HepG2 (cell line): ENCODE data around the gene TBC1D20. TPM values are rescaled to one million over a fixed set of nuclear protein-coding genes. Genes with fewer than 3 reads are reported as not detected.

ENCODE experiments used
- ATAD3A ChIP-seq: sonication (generic); formaldehyde crosslinking; IDR thresholded peaks from 2 replicates; pipeline ENCODE4 v1.4.0; 2020; ENCODE audit warnings: missing genetic modification reagents
- ATF7 ChIP-seq, 2 experiments: fragments of 450-650 bp in 1 of 2; sonication (generic) in 1 of 2; formaldehyde crosslinking in 1 of 2; IDR thresholded peaks; 2 replicates each; pipeline versions ENCODE4 v1.4.0 to v1.6.1; 2016 to 2020; ENCODE audit warnings: antibody characterized with exemption in 1 of 2, mild to moderate bottlenecking in 1 of 2, missing genetic modification reagents in 1 of 2
- BCLAF1 ChIP-seq: fragments of 450-650 bp; IDR thresholded peaks from 2 replicates; pipeline ENCODE4 v1.6.1; 2017; ENCODE audit warnings: mild to moderate bottlenecking
- FOXC1 ChIP-seq: sonication (generic); formaldehyde crosslinking; IDR thresholded peaks from 2 replicates; pipeline ENCODE4 v1.8.0; 2022; ENCODE audit warnings: mild to moderate bottlenecking, missing genetic modification reagents, borderline replicate concordance
- HMG20B ChIP-seq: conservative IDR thresholded peaks from 2 replicates; pipeline ENCODE4 v1.6.1; 2016; ENCODE audit warnings: missing genetic modification reagents, missing compliant biosample characterization
- LRRFIP1 ChIP-seq: sonication (generic); formaldehyde crosslinking; conservative IDR thresholded peaks from 2 replicates; pipeline ENCODE4 v1.4.0; 2020; ENCODE audit warnings: missing genetic modification reagents
- MED8 ChIP-seq: sonication (generic); formaldehyde crosslinking; IDR thresholded peaks from 2 replicates; pipeline ENCODE4 v1.8.1; 2023; ENCODE audit warnings: mild to moderate bottlenecking, missing genetic modification reagents; ENCODE audit not compliant: insufficient replicate concordance
- PAX8 ChIP-seq: sonication (generic); formaldehyde crosslinking; IDR thresholded peaks from 2 replicates; pipeline ENCODE4 v1.8.0; 2022; ENCODE audit warnings: mild to moderate bottlenecking, missing genetic modification reagents, borderline replicate concordance
- SMAD9 ChIP-seq: sonication (generic); formaldehyde crosslinking; IDR thresholded peaks from 2 replicates; pipeline ENCODE4 v1.5.1; 2020; ENCODE audit warnings: mild to moderate bottlenecking, missing genetic modification reagents
- THYN1 ChIP-seq: sonication (generic); formaldehyde crosslinking; IDR thresholded peaks from 2 replicates; pipeline ENCODE4 v1.8.1; 2023; ENCODE audit warnings: low read depth, mild to moderate bottlenecking, moderate library complexity, missing genetic modification reagents, borderline replicate concordance
- ZNF12 ChIP-seq: sonication (generic); formaldehyde crosslinking; IDR thresholded peaks from 2 replicates; pipeline ENCODE4 v1.5.0; 2020; ENCODE audit warnings: missing genetic modification reagents
- ZNF256 ChIP-seq: sonication (generic); formaldehyde crosslinking; conservative IDR thresholded peaks from 2 replicates; pipeline ENCODE4 v1.4.0; 2020; ENCODE audit warnings: missing genetic modification reagents
- ZNF317 ChIP-seq: sonication (generic); formaldehyde crosslinking; IDR thresholded peaks from 2 replicates; pipeline ENCODE4 v1.5.0; 2020; ENCODE audit warnings: mild to moderate bottlenecking, missing genetic modification reagents
- ZNF614 ChIP-seq: IDR thresholded peaks from 2 replicates; pipeline ENCODE4 v1.6.1; 2018; ENCODE audit warnings: missing biosample characterization, missing genetic modification reagents, inconsistent platforms, borderline replicate concordance
- ZNF644 ChIP-seq: IDR thresholded peaks from 2 replicates; pipeline ENCODE4 v1.6.1; 2016; ENCODE audit warnings: low read depth
- ZNF737 ChIP-seq: sonication (generic); formaldehyde crosslinking; IDR thresholded peaks from 2 replicates; pipeline ENCODE4 v1.5.0; 2020; ENCODE audit warnings: missing genetic modification reagents, mild to moderate bottlenecking, borderline replicate concordance
- polyA plus RNA-seq, 8 experiments: library from polyadenylated mRNA; depleted of rRNA in 3 of 8; stranded (reverse) in 7 of 8; unstranded in 1 of 8; fragments of >200 nt; fragmentation: Illumina TruSeq in 4 of 8; extraction: Trizol in 4 of 8; gene quantifications; 2 replicates each; pipeline versions ENCODE4 v1.2.1 to v1.2.3, GENCODE V29; 2011 to 2016; ENCODE audit warnings: low read depth in 4 of 8, missing spikeins in 1 of 8, mixed read lengths in 1 of 8; ENCODE audit not compliant: insufficient read depth in 1 of 8
- total RNA-seq, 5 experiments: library from RNA; depleted of rRNA; stranded (reverse); fragments of >200 nt; fragmentation: Illumina TruSeq; extraction: Trizol; gene quantifications; 2 replicates each; pipeline ENCODE4 v1.2.3, GENCODE V29; 2016; ENCODE audit warnings: low read depth in 1 of 5
- TF ChIP-seq, protein P1 (sequence below): sonication (generic); formaldehyde crosslinking; IDR thresholded peaks from 2 replicates; pipeline ENCODE4 v1.4.0; 2020; ENCODE audit warnings: mild to moderate bottlenecking, missing genetic modification reagents
- TF ChIP-seq, protein P2 (sequence below): IDR thresholded peaks from 2 replicates; pipeline ENCODE4 v1.6.1; 2016; ENCODE audit warnings: mild to moderate bottlenecking, missing biosample characterization, missing genetic modification reagents
- TF ChIP-seq, protein P3 (sequence below): sonication (generic); formaldehyde crosslinking; IDR thresholded peaks from 2 replicates; pipeline ENCODE4 v1.5.0; 2020; ENCODE audit warnings: missing genetic modification reagents, mild to moderate bottlenecking, borderline replicate concordance
- TF ChIP-seq, protein P4 (sequence below): sonication (generic); formaldehyde crosslinking; IDR thresholded peaks from 2 replicates; pipeline ENCODE4 v1.5.0; 2020; ENCODE audit warnings: missing genetic modification reagents

The TBC1D20 gene
- total and polyA plus RNA-seq, 2 of the 13 experiments (the other 11 are each of a cell fraction or from before 2014, with no cell fraction given), result 36.6 to 47.1 TPM

DNA sequence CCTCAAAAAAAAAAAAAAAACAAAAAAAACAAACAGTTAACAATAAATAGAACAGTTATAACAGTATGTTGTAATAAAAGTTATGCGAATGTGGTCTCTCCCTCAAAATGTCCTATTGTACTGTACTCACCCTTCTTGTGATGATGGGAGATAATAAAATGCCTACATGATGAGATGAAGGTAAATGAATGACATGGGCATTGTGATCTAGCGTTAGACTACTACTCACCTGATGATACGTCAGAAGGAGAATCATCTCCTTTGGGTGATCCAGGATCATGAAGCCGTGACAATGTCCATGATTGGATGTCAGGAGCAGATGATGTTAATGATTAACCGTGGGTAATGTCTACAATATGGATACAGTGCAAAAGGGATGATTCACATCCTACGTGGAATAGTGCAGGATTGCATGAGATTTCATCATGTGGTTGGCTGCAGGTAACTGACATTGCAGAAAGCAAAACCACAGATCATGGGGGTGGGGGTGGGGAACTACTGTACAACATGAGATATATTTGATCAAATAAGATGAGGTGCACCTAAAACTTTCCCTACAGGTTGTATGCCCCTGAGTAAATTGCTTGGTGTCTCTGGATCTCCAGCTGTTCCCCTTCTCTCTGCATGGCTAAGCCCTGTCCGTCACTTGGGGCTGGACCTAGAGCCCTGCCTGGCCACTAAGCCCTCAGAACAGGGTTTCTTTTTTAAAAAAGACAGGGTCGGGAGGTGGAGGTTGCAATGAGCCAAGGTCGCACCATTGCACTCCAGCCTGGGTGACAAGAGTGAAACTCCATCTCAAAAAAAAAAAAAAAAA is 60.4 kb downstream of the TBC1D20 start (continued):
- TF ChIP-seq, protein P1, sequence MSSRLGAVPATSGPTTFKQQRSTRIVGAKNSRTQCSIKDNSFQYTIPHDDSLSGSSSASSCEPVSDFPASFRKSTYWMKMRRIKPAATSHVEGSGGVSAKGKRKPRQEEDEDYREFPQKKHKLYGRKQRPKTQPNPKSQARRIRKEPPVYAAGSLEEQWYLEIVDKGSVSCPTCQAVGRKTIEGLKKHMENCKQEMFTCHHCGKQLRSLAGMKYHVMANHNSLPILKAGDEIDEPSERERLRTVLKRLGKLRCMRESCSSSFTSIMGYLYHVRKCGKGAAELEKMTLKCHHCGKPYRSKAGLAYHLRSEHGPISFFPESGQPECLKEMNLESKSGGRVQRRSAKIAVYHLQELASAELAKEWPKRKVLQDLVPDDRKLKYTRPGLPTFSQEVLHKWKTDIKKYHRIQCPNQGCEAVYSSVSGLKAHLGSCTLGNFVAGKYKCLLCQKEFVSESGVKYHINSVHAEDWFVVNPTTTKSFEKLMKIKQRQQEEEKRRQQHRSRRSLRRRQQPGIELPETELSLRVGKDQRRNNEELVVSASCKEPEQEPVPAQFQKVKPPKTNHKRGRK (CRISPR knock-in tag), result no peak
- TF ChIP-seq ATF7 (IDR thresholded peaks at IDR 0.05), result peak; percentile 97
- TF ChIP-seq ATF7 (CRISPR knock-in tag; IDR thresholded peaks at IDR 0.05), result peak; percentile 94
- TF ChIP-seq THYN1 (CRISPR knock-in tag), result no peak
- TF ChIP-seq, protein P2, sequence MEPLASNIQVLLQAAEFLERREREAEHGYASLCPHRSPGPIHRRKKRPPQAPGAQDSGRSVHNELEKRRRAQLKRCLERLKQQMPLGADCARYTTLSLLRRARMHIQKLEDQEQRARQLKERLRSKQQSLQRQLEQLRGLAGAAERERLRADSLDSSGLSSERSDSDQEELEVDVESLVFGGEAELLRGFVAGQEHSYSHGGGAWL (CRISPR knock-in tag), result no peak
- TF ChIP-seq ZNF644 (CRISPR knock-in tag), result peak; percentile 65
- TF ChIP-seq ZNF737 (CRISPR knock-in tag), result no peak; the same call in 1 of the 2 replicates
- TF ChIP-seq ZNF256 (CRISPR knock-in tag), result no peak
- no peak for TF ChIP-seq BCLAF1
- TF ChIP-seq, protein P3, sequence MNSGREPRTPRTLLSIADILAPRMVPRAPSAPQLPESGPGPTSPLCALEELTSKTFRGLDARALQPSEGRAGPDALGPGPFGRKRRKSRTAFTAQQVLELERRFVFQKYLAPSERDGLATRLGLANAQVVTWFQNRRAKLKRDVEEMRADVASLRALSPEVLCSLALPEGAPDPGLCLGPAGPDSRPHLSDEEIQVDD (CRISPR knock-in tag), result no peak
- TF ChIP-seq ZNF614, result peak; percentile 96
- TF ChIP-seq LRRFIP1 (CRISPR knock-in tag), result no peak
- TF ChIP-seq PAX8, result no peak
- TF ChIP-seq HMG20B (CRISPR knock-in tag), result peak; percentile 55
- TF ChIP-seq ZNF12 (CRISPR knock-in tag), result peak; percentile 81; the same call in 1 of the 2 replicates
- no peak for TF ChIP-seq SMAD9 (CRISPR knock-in tag)
- TF ChIP-seq, protein P4, sequence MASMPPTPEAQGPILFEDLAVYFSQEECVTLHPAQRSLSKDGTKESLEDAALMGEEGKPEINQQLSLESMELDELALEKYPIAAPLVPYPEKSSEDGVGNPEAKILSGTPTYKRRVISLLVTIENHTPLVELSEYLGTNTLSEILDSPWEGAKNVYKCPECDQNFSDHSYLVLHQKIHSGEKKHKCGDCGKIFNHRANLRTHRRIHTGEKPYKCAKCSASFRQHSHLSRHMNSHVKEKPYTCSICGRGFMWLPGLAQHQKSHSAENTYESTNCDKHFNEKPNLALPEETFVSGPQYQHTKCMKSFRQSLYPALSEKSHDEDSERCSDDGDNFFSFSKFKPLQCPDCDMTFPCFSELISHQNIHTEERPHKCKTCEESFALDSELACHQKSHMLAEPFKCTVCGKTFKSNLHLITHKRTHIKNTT, result no peak
- TF ChIP-seq ATAD3A (CRISPR knock-in tag), result no peak
- peak; percentile 96 for TF ChIP-seq MED8
- no peak for TF ChIP-seq FOXC1 (CRISPR knock-in tag)
- TF ChIP-seq ZNF317 (CRISPR knock-in tag), result peak; percentile 71; the same call in 1 of the 2 replicates
